HUES48 (cell line): ENCODE measurements around the gene SVIL.
"Not testable (repeated sequence)": the region's sequence is repeated elsewhere in the genome, so short reads cannot be mapped to it uniquely, and the experiment has no call there.

Source experiments
- H3K27ac ChIP-seq: one replicate; pipeline ENCODE4 v1.7.0; 2013; ENCODE audit warnings: low read depth, low read length, inconsistent platforms
- H3K27me3 ChIP-seq: 2 replicates; pipeline ENCODE4 v1.6.1; 2013; ENCODE audit warnings: mild to moderate bottlenecking, low read length; ENCODE audit not compliant: control insufficient read depth, insufficient read depth
- H3K36me3 ChIP-seq: 2 replicates; pipeline ENCODE4 v1.6.1; 2013; ENCODE audit warnings: low read length; ENCODE audit not compliant: control insufficient read depth, insufficient read depth
- H3K4me1 ChIP-seq: 2 replicates; pipeline ENCODE4 v1.6.1; 2013; ENCODE audit warnings: mild to moderate bottlenecking, low read length; ENCODE audit not compliant: control insufficient read depth, insufficient read depth
- H3K4me3 ChIP-seq: 2 replicates; pipeline ENCODE4 v1.5.1; 2013; ENCODE audit warnings: mild to moderate bottlenecking, low read depth, low read length
- H3K9ac ChIP-seq: 2 replicates; pipeline ENCODE4 v1.6.1; 2013; ENCODE audit warnings: mild to moderate bottlenecking, low read depth, low read length, moderate library complexity
- H3K9me3 ChIP-seq: 2 replicates; pipeline ENCODE4 v1.6.1; 2013; ENCODE audit warnings: low read length; ENCODE audit not compliant: control insufficient read depth, insufficient read depth

The SVIL gene

GRCh38 chr10:29620112-29620690, 14.6 kb downstream of the SVIL start:
- no peak overlapping the region for H3K9ac ChIP-seq
- H3K36me3 ChIP-seq = no peaks in the 10 kb centered on the region
- peaks cover 19% of the 10 kb centered on the region for H3K4me1 ChIP-seq
- H3K9me3 ChIP-seq = no peaks in the 10 kb centered on the region
- no peak overlapping the region for H3K27ac ChIP-seq
- H3K27me3 ChIP-seq = no peaks in the 10 kb centered on the region
- H3K4me3 ChIP-seq = no peak overlapping the region

- Histone ChIP-seq H3K9ac (no peak overlapping the region), H3K27ac (peak overlapping the region; percentile 58), H3K9me3 (no peaks in the 10 kb centered on the region), H3K4me3 (no peak overlapping the region), H3K4me1 (peaks cover 19% of the 10 kb centered on the region), H3K36me3 (no peaks in the 10 kb centered on the region), H3K27me3 (no peaks in the 10 kb centered on the region)
Measured at GRCh38 chr10:29619241-29619669, 15.5 kb downstream of the SVIL start.

DNA sequence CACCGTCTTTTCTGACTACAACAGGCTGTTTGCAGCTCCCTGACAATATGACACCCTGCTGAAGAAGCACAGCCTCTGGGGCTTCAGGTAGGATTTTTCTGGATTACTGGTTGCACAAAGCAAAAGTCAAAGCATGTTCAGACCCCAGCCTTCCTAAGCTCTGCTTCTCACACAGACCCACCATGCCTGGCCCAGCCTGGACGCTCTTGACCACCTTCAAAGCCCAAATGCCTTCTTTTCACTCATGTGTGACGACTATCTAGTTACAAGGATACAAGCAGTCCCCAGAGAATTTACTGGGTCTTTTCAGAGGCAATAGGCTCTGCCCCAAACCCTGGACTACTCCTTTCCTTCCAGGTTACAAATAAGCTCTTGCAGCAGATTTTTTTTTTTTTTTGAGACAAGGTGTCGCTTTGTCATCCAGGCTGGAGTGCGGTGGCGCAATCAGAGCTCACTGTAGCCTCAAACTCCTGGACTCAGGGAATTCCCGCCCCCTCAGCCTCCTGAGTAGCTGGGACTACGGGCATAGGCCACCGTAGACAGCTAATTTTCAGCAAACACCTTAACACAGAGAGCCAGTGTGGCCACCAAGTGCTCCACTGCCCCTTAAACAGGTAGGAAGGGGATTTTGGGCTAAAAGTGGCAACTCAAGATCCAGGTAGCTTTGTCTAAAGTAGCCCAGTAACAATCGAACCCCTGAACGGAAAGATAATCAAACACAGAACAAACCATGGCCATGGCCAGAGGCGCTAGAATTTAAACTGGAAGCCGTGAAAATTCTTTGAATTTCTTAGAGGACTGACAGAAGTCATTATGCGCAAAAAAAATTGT, 16.2 kb downstream of the SVIL start:
- H3K36me3 ChIP-seq = no peaks in the 10 kb centered on the region
- no peak overlapping the region for H3K4me3 ChIP-seq
- no peaks in the 10 kb centered on the region for H3K27me3 ChIP-seq
- peaks cover 19% of the 10 kb centered on the region for H3K4me1 ChIP-seq
- H3K27ac ChIP-seq = peak overlapping the region; percentile 58
- no peaks in the 10 kb centered on the region for H3K9me3 ChIP-seq
- no peak overlapping the region for H3K9ac ChIP-seq

DNA sequence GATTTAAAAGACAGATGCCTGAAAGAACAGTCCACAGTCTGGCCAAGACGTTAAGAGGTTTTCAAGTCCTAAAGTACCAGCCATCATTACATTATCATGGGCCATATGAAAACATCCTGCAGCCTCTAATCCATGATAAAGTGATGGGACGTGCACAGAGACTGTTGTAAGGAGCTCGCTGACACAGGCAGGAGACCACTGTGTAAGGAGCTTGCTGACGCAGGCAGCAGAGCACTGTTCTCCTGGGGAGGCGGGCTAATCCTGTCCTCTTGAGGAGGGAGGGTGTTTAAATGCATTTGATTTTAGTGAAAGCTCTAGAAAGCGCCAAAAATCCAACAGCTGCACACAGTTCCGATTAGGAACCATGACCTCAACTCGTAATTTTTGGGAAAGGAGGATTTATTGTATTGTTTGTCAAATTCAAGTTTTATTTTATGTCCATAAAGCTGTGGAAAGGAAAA, 16.9 kb downstream of the SVIL start:
- Histone ChIP-seq H3K4me3 (no peak overlapping the region), H3K36me3 (no peaks in the 10 kb centered on the region), H3K27me3 (no peaks in the 10 kb centered on the region), H3K4me1 (peaks cover 19% of the 10 kb centered on the region), H3K9me3 (no peaks in the 10 kb centered on the region), H3K27ac (peak overlapping the region; percentile 58), H3K9ac (no peak overlapping the region; the same call in 1 of the 2 replicates)

- peaks cover 19% of the 10 kb centered on the region for H3K4me1 ChIP-seq
- H3K9me3 ChIP-seq = no peaks in the 10 kb centered on the region
- no peaks in the 10 kb centered on the region for H3K27me3 ChIP-seq
- H3K9ac ChIP-seq = no peak overlapping the region
- no peak overlapping the region for H3K4me3 ChIP-seq
- H3K36me3 ChIP-seq = no peaks in the 10 kb centered on the region
- no peak overlapping the region for H3K27ac ChIP-seq
Measured at GRCh38 chr10:29616542-29616941, 18.2 kb downstream of the SVIL start.

GRCh38 chr10:29615195-29615594, 19.6 kb downstream of the SVIL start:
- H3K9me3 ChIP-seq = no peaks in the 10 kb centered on the region
- H3K27me3 ChIP-seq = no peaks in the 10 kb centered on the region
- no peak overlapping the region for H3K27ac ChIP-seq
- no peak overlapping the region for H3K4me3 ChIP-seq
- no peaks in the 10 kb centered on the region for H3K36me3 ChIP-seq
- peaks cover 19% of the 10 kb centered on the region for H3K4me1 ChIP-seq
- no peak overlapping the region for H3K9ac ChIP-seq

- not testable (repeated sequence) for H3K36me3 ChIP-seq, H3K27ac ChIP-seq, H3K9me3 ChIP-seq, H3K27me3 ChIP-seq, H3K4me3 ChIP-seq, H3K9ac ChIP-seq
- H3K4me1 ChIP-seq = peaks cover 16% of the 10 kb centered on the region
Measured at GRCh38 chr10:29614289-29614688, 20.5 kb downstream of the SVIL start.

GRCh38 chr10:29613791-29614190, 21.0 kb downstream of the SVIL start:
- H3K36me3 ChIP-seq = no peaks in the 10 kb centered on the region
- no peak overlapping the region for H3K9ac ChIP-seq
- H3K4me3 ChIP-seq = no peak overlapping the region
- peaks cover 4% of the 10 kb centered on the region; the same call in 1 of the 2 replicates for H3K9me3 ChIP-seq
- peaks cover 11% of the 10 kb centered on the region for H3K4me1 ChIP-seq
- H3K27ac ChIP-seq = no peak overlapping the region
- no peaks in the 10 kb centered on the region for H3K27me3 ChIP-seq

DNA sequence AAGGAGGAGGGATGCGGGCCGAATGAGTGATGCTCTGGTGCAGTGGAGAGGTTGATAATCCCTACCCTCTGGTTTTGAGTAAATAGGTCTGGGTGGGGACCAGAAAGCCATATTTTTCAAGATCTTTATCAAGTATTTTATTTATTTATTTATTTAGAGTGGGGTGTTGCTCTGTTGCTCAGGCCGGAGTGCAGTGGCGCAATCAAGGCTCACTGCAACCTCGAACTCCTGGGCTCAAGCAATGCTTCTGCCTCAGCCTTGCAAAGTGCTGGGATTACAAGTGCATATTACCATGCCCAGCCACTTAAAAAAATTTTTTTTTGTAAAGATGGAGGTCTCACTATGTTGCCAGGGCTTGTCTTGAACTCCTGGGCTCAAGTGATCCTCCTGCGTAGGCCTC, 21.6 kb downstream of the SVIL start:
- no peak overlapping the region for H3K9ac ChIP-seq
- H3K27ac ChIP-seq = no peak overlapping the region
- H3K4me1 ChIP-seq = peaks cover 5% of the 10 kb centered on the region; the same call in 1 of the 2 replicates
- H3K4me3 ChIP-seq = no peak overlapping the region
- H3K36me3 ChIP-seq = no peaks in the 10 kb centered on the region
- H3K9me3 ChIP-seq = peaks cover 4% of the 10 kb centered on the region; the same call in 1 of the 2 replicates
- H3K27me3 ChIP-seq = no peaks in the 10 kb centered on the region

DNA sequence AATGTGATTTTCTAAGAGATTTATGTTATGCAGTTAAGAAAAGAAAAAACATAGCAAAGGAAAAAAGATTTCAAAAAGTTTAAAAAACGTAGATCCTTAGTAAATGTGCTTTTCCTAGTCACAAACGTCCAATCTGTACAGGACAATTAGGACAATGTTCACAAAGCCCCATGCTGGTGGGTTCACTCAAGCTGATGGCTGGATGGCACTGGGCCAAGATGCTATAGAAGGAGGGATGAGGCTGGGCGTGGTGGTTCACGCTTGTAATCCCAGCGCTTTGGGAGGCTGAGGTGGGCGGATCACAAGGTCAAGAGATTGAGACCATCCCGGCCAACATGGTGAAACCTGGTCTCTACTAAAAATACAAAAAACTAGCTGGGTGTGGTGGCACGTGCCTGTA, 22.1 kb downstream of the SVIL start:
- H3K9ac ChIP-seq = no peak overlapping the region
- H3K4me1 ChIP-seq = no peaks in the 10 kb centered on the region; the same call in 1 of the 2 replicates
- H3K4me3 ChIP-seq = no peak overlapping the region
- no peaks in the 10 kb centered on the region for H3K27me3 ChIP-seq
- H3K36me3 ChIP-seq = no peaks in the 10 kb centered on the region
- H3K9me3 ChIP-seq = peaks cover 4% of the 10 kb centered on the region; the same call in 1 of the 2 replicates
- no peak overlapping the region for H3K27ac ChIP-seq

GRCh38 chr10:29611781-29612381, 22.9 kb downstream of the SVIL start:
- Histone ChIP-seq H3K27me3 (no peaks in the 10 kb centered on the region), H3K4me1 (no peaks in the 10 kb centered on the region), H3K27ac (no peak overlapping the region), H3K9ac (no peak overlapping the region), H3K36me3 (no peaks in the 10 kb centered on the region), H3K4me3 (no peak overlapping the region), H3K9me3 (peaks cover 4% of the 10 kb centered on the region; the same call in 1 of the 2 replicates)
